Middle frontal gyrus (tissue), 1 donor: ENCODE data around the gene MRPS23.
"Not testable (repeated sequence)": the region's sequence is repeated elsewhere in the genome, so short reads cannot be mapped to it uniquely, and the experiment has no call there.

ENCODE experiments used
- DNase-seq: peaks from one replicate; pipeline ENCODE4 v3.0.0-alpha.2; 2015; ENCODE audit warnings: low spot score; ENCODE audit errors: extremely low spot score

Gene MRPS23

GRCh38 chr17:57864273-57864672, 14.4 kb upstream of the MRPS23 start:
- no peak for DNase-seq

DNA sequence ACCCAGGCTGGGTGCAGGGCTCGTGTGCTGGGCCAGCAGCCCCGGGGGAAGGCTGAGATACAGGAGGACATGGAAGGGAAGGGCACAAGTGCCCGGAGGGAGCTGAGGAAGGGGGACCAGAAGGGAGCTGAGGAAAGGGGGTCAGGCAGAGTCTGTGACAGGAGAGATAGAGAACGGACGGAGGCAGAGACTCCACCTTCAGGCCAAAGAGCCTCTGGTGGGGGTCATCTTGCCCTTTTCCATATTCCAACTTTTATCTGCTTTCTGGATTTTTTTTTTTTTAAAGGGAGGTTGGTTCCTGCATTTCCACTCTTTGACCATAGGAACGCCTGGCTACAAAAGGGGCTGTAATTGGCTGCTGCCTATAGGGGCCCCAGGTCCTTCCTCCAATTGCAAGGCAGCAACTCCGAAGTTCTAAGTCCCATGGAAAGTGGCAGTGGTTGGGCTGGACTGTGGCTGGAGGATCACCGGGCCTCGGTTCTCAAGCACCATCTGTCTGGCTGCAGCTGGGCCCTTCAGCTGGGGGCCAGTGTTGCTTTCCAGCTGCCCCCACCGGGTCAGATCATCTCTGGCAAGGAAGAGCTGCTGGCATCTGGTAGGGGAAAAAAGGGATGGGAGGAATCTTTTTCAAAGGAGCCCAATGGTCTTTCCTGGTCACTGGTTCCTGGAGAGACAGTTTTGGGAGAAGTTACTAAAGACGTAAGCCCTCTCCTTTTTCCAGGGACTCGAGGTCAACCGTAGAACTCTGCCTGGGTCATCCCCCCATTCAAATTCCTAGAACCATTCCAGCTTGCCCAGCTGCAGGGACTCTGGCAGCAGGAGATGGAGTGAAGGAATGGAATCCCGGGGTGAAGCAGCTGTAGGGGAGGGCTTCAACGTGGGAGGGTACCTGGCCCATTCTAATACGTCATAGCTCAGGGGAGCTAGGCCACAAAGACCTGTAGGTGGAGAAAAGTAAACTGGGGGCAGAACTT, 13.1 kb upstream of the MRPS23 start:
- DNase-seq = no peak

- no peak for DNase-seq
These were observed 12.2 kb upstream of the MRPS23 start for GRCh38 chr17:57861790-57862693.

DNA sequence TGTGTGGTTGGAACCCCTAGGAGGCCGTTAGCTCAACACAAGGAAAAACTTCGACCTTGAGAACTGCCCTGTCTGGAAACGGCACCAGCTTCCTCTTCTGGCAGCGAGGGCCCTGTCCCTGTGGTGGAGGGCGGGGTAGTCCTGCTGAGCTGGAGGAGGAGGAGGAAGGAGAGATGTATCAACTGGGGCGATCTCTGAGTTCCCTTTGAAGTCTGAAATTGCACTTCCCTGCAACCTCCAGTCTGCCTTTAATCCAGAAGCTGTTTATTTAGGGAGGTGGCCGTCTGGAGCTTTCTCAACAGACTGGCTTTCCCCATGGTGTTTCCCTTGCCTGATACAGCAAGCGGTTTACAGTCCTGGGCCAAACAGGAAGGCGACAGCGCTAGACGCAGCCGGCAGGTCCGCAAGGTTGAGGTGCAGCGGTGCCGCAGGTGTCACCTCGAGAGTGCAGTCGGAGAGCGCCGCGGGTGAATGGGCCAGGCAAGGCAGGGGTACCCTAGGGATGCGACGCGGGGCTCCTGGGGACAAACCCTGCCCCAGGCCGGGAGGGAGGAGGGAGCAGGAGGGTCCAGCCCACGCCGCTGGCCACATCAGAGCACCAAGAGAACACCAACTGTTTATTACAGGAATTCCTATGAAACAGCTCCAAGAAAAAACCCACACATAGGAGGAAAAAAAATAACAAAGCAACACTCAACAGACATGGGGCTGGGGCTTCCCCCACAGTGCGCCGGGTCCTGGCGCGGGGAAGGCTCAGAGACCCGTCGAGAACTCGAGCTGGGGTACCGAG, 11.4 kb upstream of the MRPS23 start:
- no peak for DNase-seq

- DNase-seq = no peak
These were observed 10.7 kb upstream of the MRPS23 start for GRCh38 chr17:57860414-57860999.

GRCh38 chr17:57859601-57860413, 10.0 kb upstream of the MRPS23 start:
- no peak for DNase-seq

GRCh38 chr17:57858838-57859237, 9.0 kb upstream of the MRPS23 start:
- no peak for DNase-seq

- no peak for DNase-seq
These were observed 7.2 kb upstream of the MRPS23 start for GRCh38 chr17:57856792-57857620.

GRCh38 chr17:57855391-57856035, 5.7 kb upstream of the MRPS23 start:
- no peak for DNase-seq

DNA sequence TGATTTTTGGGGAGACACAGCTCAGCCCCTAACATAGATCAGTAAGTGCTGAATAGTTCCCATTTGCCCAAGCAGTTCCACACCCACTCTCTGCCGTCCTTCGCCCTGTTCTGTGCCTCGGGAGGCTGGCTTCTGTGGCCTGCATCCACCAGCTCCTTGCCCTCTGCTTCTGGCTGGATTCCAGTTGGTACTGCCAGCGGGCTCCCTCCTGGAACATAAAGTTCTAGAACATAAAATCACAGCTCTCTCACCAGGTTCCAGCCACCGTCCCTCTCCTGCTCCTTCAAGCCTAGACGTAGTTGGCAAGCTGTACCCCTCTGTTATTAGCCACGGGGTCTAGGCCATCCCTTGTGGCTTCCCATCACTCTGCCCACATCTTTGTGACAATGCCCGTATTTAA, 3.9 kb upstream of the MRPS23 start:
- no peak for DNase-seq

GRCh38 chr17:57852955-57853328, 3.1 kb upstream of the MRPS23 start:
- DNase-seq = no peak

DNA sequence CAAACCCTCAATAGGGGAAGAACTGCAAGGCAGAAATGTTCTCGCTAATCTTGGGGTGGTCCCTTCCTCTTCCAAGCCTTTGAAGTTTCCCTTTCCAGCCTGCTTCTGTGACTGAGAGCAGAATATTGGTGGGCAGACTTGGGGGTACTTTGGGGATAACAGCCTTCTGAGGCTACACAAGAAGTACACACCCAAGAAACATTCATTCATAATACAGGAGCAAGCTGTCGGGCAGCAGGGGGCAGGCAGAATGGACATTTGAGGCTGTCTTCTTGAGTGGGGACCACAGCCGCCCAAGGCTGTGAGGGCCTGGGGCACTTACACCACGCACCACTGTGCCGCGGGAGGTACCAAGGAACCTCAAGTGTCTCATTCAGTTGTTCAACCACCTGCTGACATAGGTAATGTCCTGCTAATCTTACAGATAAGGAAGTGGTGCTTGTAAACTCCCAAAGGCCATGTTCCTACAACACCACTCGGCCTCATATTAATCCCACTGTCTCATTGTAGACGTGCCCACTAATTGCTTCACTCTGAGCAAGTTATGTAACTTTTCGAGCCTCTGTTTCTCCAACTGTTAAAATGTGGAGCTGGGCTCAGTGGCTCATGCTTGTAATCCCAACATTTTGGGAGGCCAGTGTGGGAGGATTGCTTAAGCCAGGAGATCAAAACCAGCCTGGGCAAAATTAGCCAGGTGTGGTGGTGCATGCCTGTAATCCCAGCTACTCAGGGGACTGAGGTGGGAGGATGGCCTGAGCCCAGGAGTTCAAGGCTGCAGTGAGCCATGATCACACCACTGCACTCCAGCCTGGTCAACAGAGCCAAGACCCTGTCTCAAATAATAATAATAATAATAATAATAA, 2.5 kb upstream of the MRPS23 start:
- no peak for DNase-seq

GRCh38 chr17:57849163-57849873, 526 bp downstream of the MRPS23 start:
- no peak for DNase-seq

- not testable (repeated sequence) for DNase-seq
These were observed 3.5 kb downstream of the MRPS23 start for GRCh38 chr17:57846056-57846945.

GRCh38 chr17:57842280-57842679, 7.6 kb downstream of the MRPS23 start:
- no peak for DNase-seq

DNA sequence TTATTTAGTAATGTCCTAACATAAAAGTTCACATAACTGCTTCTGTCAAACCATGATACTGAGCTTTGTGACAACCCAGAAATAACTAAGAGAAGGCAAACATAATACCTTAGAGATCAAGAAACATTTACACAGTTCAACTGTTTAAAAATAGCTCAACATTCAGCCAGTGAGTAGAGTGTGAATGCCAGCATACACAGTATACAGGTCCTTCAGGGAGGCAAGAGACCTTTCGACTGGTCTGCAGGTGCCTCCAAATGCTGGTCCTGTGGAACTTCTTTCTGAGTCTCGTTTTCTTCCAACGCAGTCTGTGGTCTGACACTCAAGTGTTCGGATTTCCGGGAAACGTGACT, 10.3 kb downstream of the MRPS23 start:
- DNase-seq = no peak
